Measurements from ENCODE around the gene ENHO. TPM values are rescaled to one million over a fixed set of nuclear protein-coding genes. Genes with fewer than 3 reads are reported as not detected.

The ENHO gene
- total and polyA plus RNA-seq, 2 experiments from 2014 or later, result 7.6 to 8.7 TPM

GRCh38 chr9:34508463-34508862 is 14.3 kb downstream of the ENHO start:
- DNase-seq (ENCODE audit: low read depth in 1 of 2, low spot score in 1 of 2), result no peak
- no peak for TF ChIP-seq CTCF (IDR thresholded peaks at IDR 0.05; ENCODE audit: low read depth, low read length)

GRCh38 chr9:34507966-34508365 is 14.8 kb downstream of the ENHO start:
- H3K4me1 ChIP-seq (ENCODE audit: low read depth), result peaks cover 13% of the 10 kb centered on the region
- H3K36me3 ChIP-seq, result no peaks in the 10 kb centered on the region
- no peak overlapping the region for H3K4me3 ChIP-seq
- H3K9me3 ChIP-seq (ENCODE audit: low read depth), result no peaks in the 10 kb centered on the region
- H3K27me3 ChIP-seq, result no peaks in the 10 kb centered on the region
- DNase-seq (ENCODE audit: low read depth in 1 of 2, low spot score in 1 of 2), result no peak
- H3K27ac ChIP-seq, result no peak overlapping the region
- TF ChIP-seq CTCF (IDR thresholded peaks at IDR 0.05; ENCODE audit: low read depth, low read length), result no peak

More at GRCh38 chr9:34508463-34508862, 14.3 kb downstream of the ENHO start:
- peaks cover 18% of the 10 kb centered on the region for H3K4me1 ChIP-seq (ENCODE audit: low read depth)
- no peaks in the 10 kb centered on the region for H3K27me3 ChIP-seq
- H3K4me3 ChIP-seq, result no peak overlapping the region
- H3K27ac ChIP-seq, result no peak overlapping the region
- no peaks in the 10 kb centered on the region for H3K36me3 ChIP-seq
- no peaks in the 10 kb centered on the region for H3K9me3 ChIP-seq (ENCODE audit: low read depth)

- Histone ChIP-seq H3K27me3 (no peaks in the 10 kb centered on the region), H3K27ac (no peak overlapping the region), H3K9me3 (ENCODE audit: low read depth) (no peaks in the 10 kb centered on the region), H3K36me3 (no peaks in the 10 kb centered on the region), H3K4me3 (no peak overlapping the region), H3K4me1 (ENCODE audit: low read depth) (peaks cover 8% of the 10 kb centered on the region)
- no peak for TF ChIP-seq CTCF (IDR thresholded peaks at IDR 0.05; ENCODE audit: low read depth, low read length)
- no peak for DNase-seq (ENCODE audit: low read depth in 1 of 2, low spot score in 1 of 2)
Observed at GRCh38 chr9:34507556-34507955, 15.2 kb downstream of the ENHO start.

GRCh38 chr9:34506623-34507022 is 16.2 kb downstream of the ENHO start:
- H3K27me3 ChIP-seq, result no peaks in the 10 kb centered on the region
- H3K4me3 ChIP-seq, result no peak overlapping the region
- H3K27ac ChIP-seq, result no peak overlapping the region
- H3K9me3 ChIP-seq (ENCODE audit: low read depth), result no peaks in the 10 kb centered on the region
- TF ChIP-seq CTCF (IDR thresholded peaks at IDR 0.05; ENCODE audit: low read depth, low read length), result no peak
- peaks cover 8% of the 10 kb centered on the region for H3K4me1 ChIP-seq (ENCODE audit: low read depth)
- no peaks in the 10 kb centered on the region for H3K36me3 ChIP-seq
- no peak for DNase-seq (ENCODE audit: low read depth in 1 of 2, low spot score in 1 of 2)

GRCh38 chr9:34505370-34506120 is 17.2 kb downstream of the ENHO start:
- no peaks in the 10 kb centered on the region for H3K36me3 ChIP-seq
- H3K27me3 ChIP-seq, result no peaks in the 10 kb centered on the region
- no peaks in the 10 kb centered on the region for H3K9me3 ChIP-seq (ENCODE audit: low read depth)
- no peak overlapping the region for H3K4me3 ChIP-seq
- no peak for DNase-seq (ENCODE audit: low read depth in 1 of 2, low spot score in 1 of 2)
- no peak overlapping the region for H3K27ac ChIP-seq
- H3K4me1 ChIP-seq (ENCODE audit: low read depth), result peaks cover 7% of the 10 kb centered on the region
- TF ChIP-seq CTCF (IDR thresholded peaks at IDR 0.05; ENCODE audit: low read depth, low read length), result no peak
